ENCODE measurements around the gene TLR9.

Gene TLR9

GRCh38 chr3:52247409-52248164 lies 22.1 kb upstream of the TLR9 start:
- no peak for DNase-seq (ENCODE audit: low read depth in 2 of 2)

GRCh38 chr3:52246728-52247408 lies 21.4 kb upstream of the TLR9 start:
- no peak for DNase-seq (ENCODE audit: low read depth in 2 of 2)

- no peak for DNase-seq (ENCODE audit: low read depth in 2 of 2)
These were observed 20.8 kb upstream of the TLR9 start for GRCh38 chr3:52246264-52246620.

- no peak for DNase-seq (ENCODE audit: low read depth in 2 of 2)
These were observed 20.1 kb upstream of the TLR9 start, which contains the start of gene PPM1M for GRCh38 chr3:52245322-52246263. TSS of gene PPM1M (plus strand) at chr3:52245759. CDS start at chr3:52245825, 66 bp downstream.

GRCh38 chr3:52243791-52244628 lies 18.6 kb upstream of the TLR9 start:
- no peak for DNase-seq (ENCODE audit: low read depth in 2 of 2)

GRCh38 chr3:52242039-52242438 lies 16.6 kb upstream of the TLR9 start:
- no peak for DNase-seq (ENCODE audit: low read depth in 2 of 2)

- DNase-seq (ENCODE audit: low read depth in 2 of 2), result no peak
These were observed 15.5 kb upstream of the TLR9 start for GRCh38 chr3:52240886-52241370.

- peak in 1 of 2 donors; percentile 41 for DNase-seq (ENCODE audit: low read depth in 2 of 2)
These were observed 14.8 kb upstream of the TLR9 start for GRCh38 chr3:52240059-52240885.

GRCh38 chr3:52238761-52239701 lies 13.6 kb upstream of the TLR9 start, which contains the start of gene TWF2:
TSS of gene TWF2 (minus strand) at chr3:52239158. CDS start at chr3:52239016, 142 bp downstream.
- peak; percentile 76 to 80 for DNase-seq (ENCODE audit: low read depth in 2 of 2)

GRCh38 chr3:52238193-52238760 lies 12.8 kb upstream of the TLR9 start:
- no peak for DNase-seq (ENCODE audit: low read depth in 2 of 2)

GRCh38 chr3:52237657-52238172 lies 12.3 kb upstream of the TLR9 start:
- DNase-seq (ENCODE audit: low read depth in 2 of 2), result no peak

GRCh38 chr3:52237006-52237656 lies 11.7 kb upstream of the TLR9 start:
- DNase-seq (ENCODE audit: low read depth in 2 of 2), result no peak

- DNase-seq (ENCODE audit: low read depth in 2 of 2), result no peak
These were observed 11.0 kb upstream of the TLR9 start for GRCh38 chr3:52236424-52236886.

- DNase-seq (ENCODE audit: low read depth in 2 of 2), result no peak
These were observed 9.3 kb upstream of the TLR9 start for GRCh38 chr3:52234516-52235447.

- no peak for DNase-seq (ENCODE audit: low read depth in 2 of 2)
These were observed 8.5 kb upstream of the TLR9 start for GRCh38 chr3:52233968-52234367.

GRCh38 chr3:52233108-52233591 lies 7.7 kb upstream of the TLR9 start:
- no peak for DNase-seq (ENCODE audit: low read depth in 2 of 2)

All from activated CD4-positive, alpha-beta T cell treated with anti-CD3 and anti-CD28 coated beads for 24 hours (primary cell).